ENCODE data around the gene SMPD4. TPM values are rescaled to one million over a fixed set of nuclear protein-coding genes. Genes with fewer than 3 reads are reported as not detected.
"Not testable (repeated sequence)": the region's sequence is repeated elsewhere in the genome, so short reads cannot be mapped to it uniquely, and the experiment has no call there.

SMPD4 gene
- total RNA-seq, 1 donor from 2014 or later = 89.2 TPM

- peaks cover 33% of the 10 kb centered on the region for H3K36me3 Mint-ChIP-seq
- no peak overlapping the region for H3K27ac Mint-ChIP-seq
- H3K9me3 Mint-ChIP-seq = no peaks in the 10 kb centered on the region
- no peak overlapping the region for H3K4me3 Mint-ChIP-seq
- no peak for TF ChIP-seq CTCF (IDR thresholded peaks at IDR 0.05; ENCODE audit: unreplicated experiment)
- no peaks in the 10 kb centered on the region for H3K27me3 Mint-ChIP-seq (ENCODE audit: low read depth)
- no peak for DNase-seq (ENCODE audit: low spot score in 2 of 2, unreplicated experiment in 2 of 2)
- H3K4me1 Mint-ChIP-seq = no peaks in the 10 kb centered on the region
Measured at GRCh38 chr2:130162968-130163367, 18.4 kb downstream of the SMPD4 start.

GRCh38 chr2:130162486-130162885, 18.9 kb downstream of the SMPD4 start:
- not testable (repeated sequence) for H3K9me3 Mint-ChIP-seq; H3K27me3 Mint-ChIP-seq (ENCODE audit: low read depth); H3K4me1 Mint-ChIP-seq; H3K4me3 Mint-ChIP-seq; DNase-seq (ENCODE audit: low spot score in 2 of 2, unreplicated experiment in 2 of 2); H3K27ac Mint-ChIP-seq
- H3K36me3 Mint-ChIP-seq = peaks cover 29% of the 10 kb centered on the region

GRCh38 chr2:130160838-130161705, 20.3 kb downstream of the SMPD4 start:
- not testable (repeated sequence) for H3K9me3 Mint-ChIP-seq; DNase-seq (ENCODE audit: low spot score in 2 of 2, unreplicated experiment in 2 of 2); H3K27me3 Mint-ChIP-seq (ENCODE audit: low read depth); H3K4me1 Mint-ChIP-seq; H3K27ac Mint-ChIP-seq
- peak overlapping the region; percentile 24 for H3K4me3 Mint-ChIP-seq
- H3K36me3 Mint-ChIP-seq = peaks cover 20% of the 10 kb centered on the region

GRCh38 chr2:130160131-130160530, 21.3 kb downstream of the SMPD4 start:
- no peaks in the 10 kb centered on the region for H3K27me3 Mint-ChIP-seq (ENCODE audit: low read depth)
- peaks cover 14% of the 10 kb centered on the region for H3K36me3 Mint-ChIP-seq
- H3K4me3 Mint-ChIP-seq = no peak overlapping the region
- no peaks in the 10 kb centered on the region for H3K4me1 Mint-ChIP-seq
- no peak for TF ChIP-seq CTCF (IDR thresholded peaks at IDR 0.05; ENCODE audit: unreplicated experiment)
- no peaks in the 10 kb centered on the region for H3K9me3 Mint-ChIP-seq
- DNase-seq (ENCODE audit: low spot score in 2 of 2, unreplicated experiment in 2 of 2) = no peak
- no peak overlapping the region for H3K27ac Mint-ChIP-seq

- not testable (repeated sequence) for H3K27me3 Mint-ChIP-seq (ENCODE audit: low read depth)
Measured at GRCh38 chr2:130159376-130159775, 22.0 kb downstream of the SMPD4 start.

GRCh38 chr2:130158631-130159030, 22.8 kb downstream of the SMPD4 start:
- Mint-ChIP-seq H3K4me1 (no peaks in the 10 kb centered on the region), H3K27me3 (ENCODE audit: low read depth) (no peaks in the 10 kb centered on the region), H3K27ac (no peak overlapping the region), H3K36me3 (peaks cover 9% of the 10 kb centered on the region), H3K4me3 (no peak overlapping the region), H3K9me3 (no peaks in the 10 kb centered on the region)
- TF ChIP-seq CTCF (IDR thresholded peaks at IDR 0.05; ENCODE audit: unreplicated experiment) = no peak
- no peak for DNase-seq (ENCODE audit: low spot score in 2 of 2, unreplicated experiment in 2 of 2)

More at GRCh38 chr2:130159376-130159775, 22.0 kb downstream of the SMPD4 start:
- not testable (repeated sequence) for H3K9me3 Mint-ChIP-seq; H3K4me1 Mint-ChIP-seq; H3K27ac Mint-ChIP-seq; H3K4me3 Mint-ChIP-seq; DNase-seq (ENCODE audit: low spot score in 2 of 2, unreplicated experiment in 2 of 2); H3K36me3 Mint-ChIP-seq

- not testable (repeated sequence) for H3K27ac Mint-ChIP-seq; H3K9me3 Mint-ChIP-seq; H3K4me3 Mint-ChIP-seq; DNase-seq (ENCODE audit: low spot score in 2 of 2, unreplicated experiment in 2 of 2); H3K27me3 Mint-ChIP-seq (ENCODE audit: low read depth); H3K4me1 Mint-ChIP-seq
- peaks cover 10% of the 10 kb centered on the region for H3K36me3 Mint-ChIP-seq
Measured at GRCh38 chr2:130157825-130158514, 23.4 kb downstream of the SMPD4 start.

GRCh38 chr2:130157354-130157753, 24.0 kb downstream of the SMPD4 start:
- H3K27me3 Mint-ChIP-seq (ENCODE audit: low read depth); H3K4me3 Mint-ChIP-seq; H3K4me1 Mint-ChIP-seq; DNase-seq (ENCODE audit: low spot score in 2 of 2, unreplicated experiment in 2 of 2); H3K27ac Mint-ChIP-seq; H3K9me3 Mint-ChIP-seq: not testable (repeated sequence)
- peaks cover 11% of the 10 kb centered on the region for H3K36me3 Mint-ChIP-seq

Data from mesothelial cell of epicardium (in vitro differentiated cells).